Measurements from ENCODE around the gene TMEM141.
"Not testable (repeated sequence)": the region's sequence is repeated elsewhere in the genome, so short reads cannot be mapped to it uniquely, and the experiment has no call there.

The TMEM141 gene

GRCh38 chr9:136835932-136836904 lies 45.1 kb downstream of the TMEM141 start:
- no peak for DNase-seq

DNA sequence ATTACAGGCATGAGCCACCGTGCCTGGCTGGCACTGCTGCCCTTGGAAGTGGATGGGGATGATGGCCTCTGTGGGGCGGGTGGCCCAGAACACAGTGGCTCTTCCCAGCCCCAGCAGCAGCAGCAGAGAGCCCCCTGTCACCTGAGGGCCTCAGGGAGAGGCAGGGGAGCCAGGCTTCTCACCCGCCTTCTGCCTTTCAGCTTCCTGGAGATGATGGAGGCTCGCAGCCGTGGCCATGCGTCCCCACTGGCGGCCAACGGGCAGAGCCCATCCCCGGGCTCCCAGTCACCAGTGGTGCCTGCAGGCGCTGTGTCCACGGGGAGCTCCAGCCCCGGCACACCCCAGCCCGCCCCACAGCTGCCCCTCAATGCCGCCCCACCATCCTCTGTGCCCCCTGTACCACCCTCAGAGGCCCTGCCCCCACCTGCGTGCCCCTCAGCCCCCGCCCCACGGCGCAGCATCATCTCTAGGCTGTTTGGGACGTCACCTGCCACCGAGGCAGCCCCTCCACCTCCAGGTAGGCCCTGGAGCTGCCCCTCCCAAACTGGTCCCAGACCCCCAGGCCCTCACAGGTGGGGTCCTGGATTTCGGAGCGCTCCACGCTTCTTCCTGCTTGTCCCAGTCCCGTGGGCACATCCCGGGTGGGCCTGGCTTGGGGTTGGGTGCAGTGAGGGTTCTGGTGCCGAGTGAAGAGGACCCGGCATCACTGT lies 46.2 kb downstream of the TMEM141 start:
- no peak for DNase-seq

GRCh38 chr9:136837856-136838277 lies 46.7 kb downstream of the TMEM141 start:
- not testable (repeated sequence) for DNase-seq

- no peak for DNase-seq
Measured at GRCh38 chr9:136838314-136839228, 47.4 kb downstream of the TMEM141 start.

DNA sequence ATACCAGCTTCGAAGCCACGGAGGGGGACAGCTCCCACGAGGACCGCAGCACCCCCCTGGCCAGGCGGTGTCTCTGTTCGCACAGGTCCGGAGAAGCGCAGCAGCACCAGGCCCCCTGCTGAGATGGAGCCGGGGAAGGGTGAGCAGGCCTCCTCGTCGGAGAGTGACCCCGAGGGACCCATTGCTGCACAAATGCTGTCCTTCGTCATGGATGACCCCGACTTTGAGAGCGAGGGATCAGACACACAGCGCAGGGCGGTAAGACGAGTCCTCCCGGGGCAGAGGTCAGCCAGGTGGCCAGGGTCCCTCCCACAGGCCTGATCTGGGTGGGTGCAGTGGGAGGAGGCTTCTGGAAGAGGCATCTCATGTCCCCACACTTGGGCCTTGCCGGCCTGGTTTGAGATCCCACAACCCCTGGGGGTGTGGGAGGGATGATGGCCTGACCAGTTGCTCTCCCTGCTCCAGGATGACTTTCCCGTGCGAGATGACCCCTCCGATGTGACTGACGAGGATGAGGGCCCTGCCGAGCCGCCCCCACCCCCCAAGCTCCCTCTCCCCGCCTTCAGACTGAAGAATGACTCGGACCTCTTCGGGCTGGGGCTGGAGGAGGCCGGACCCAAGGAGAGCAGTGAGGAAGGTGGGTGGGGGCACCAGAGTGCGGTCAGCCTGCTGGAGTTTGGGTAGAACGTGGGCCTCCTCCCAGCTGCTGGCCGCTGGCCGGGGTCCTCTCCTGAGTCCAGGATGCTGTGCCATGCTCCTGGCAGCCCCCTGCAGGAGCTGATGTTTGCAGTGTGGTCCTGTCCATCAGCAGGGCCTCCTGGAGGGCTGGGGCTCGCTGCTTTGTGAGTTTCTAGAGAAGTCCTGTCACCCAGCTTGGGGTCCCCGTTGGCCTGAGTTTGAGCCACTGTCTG lies 48.3 kb downstream of the TMEM141 start:
- DNase-seq: no peak

DNA sequence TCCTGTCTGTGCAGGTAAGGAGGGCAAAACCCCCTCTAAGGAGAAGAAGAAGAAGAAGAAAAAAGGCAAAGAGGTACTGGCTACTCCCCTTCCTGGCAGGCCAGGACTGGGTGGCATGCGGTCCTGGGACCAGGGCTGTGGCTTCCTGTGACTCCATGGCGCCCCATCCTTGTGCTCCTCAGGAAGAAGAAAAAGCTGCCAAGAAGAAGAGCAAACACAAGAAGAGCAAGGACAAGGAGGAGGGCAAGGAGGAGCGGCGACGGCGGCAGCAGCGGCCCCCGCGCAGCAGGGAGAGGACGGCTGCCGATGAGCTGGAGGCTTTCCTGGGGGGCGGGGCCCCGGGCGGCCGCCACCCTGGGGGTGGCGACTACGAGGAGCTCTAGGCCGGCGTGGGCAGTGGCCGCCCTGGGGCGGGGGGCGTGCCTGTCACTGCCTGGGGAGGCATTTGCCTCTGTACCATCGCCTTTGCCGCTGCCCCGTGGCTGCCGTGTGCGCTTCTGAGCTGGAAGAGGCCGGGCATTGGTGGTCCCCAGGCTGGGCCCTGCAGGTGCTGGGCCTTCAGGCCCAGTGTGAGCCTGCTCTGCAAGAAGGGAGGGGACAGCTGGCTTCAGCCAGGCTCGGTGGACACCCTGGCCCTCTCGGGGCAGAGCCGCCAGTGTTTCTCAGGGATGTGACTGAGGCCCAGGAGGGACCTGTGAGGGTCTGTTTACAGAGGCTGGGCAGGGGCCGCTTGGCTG lies 49.2 kb downstream of the TMEM141 start:
- DNase-seq: peak; percentile 3

DNA sequence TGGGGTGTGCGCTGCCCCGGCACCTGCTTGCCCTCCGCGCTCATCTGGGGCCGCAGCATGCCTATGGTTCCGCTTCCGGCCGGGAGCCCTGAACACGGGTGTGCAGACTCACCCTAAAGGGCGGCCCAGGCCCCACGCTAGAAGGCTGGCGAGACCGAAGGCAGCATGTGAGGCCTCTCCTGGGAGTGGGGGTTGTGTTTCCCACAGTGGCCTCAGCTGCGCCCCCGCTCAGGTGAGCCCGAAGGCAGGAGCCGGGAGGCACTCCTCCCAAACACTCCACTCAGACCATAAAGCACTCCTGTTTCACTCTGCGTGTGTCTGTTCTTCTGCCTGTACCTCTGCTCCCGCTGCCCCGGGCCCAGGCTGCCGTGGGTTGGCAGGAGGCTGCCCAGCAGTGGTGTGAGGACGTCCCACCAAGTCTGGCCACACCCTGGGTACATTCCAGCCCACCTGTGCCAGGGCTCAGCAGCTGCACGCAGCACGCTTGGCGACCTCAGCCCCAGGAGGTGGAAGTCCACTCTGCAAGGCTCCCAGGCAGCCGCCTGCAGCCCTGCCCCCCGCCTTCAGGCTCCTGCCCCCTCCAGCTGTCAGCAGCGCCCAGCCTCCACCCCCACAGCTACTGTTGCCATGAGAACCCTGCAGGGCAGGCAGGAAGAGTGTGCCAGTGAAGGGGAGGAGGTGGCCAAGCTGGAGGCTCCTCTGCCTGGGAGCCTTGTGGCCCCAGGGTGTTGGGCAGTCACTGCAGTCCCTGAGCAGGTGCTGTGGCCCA lies 49.9 kb downstream of the TMEM141 start:
- DNase-seq: peak; percentile 74

- DNase-seq: not testable (repeated sequence)
Measured at GRCh38 chr9:136841646-136842379, 50.7 kb downstream of the TMEM141 start.

GRCh38 chr9:136842380-136842948 lies 51.3 kb downstream of the TMEM141 start, which contains the start of gene AJM1:
Gene AJM1, plus strand, starts transcription at chr9:136842478. Its CDS starts 1,937 bp downstream, at chr9:136844415.
- DNase-seq: peak; percentile 41

Measured in SHP77 treated with DMSO at 0.1 percent for 48 hours (cell line).